ENCODE results near the gene INPP5A.

The INPP5A gene

GRCh38 chr10:132518572-132519381 is 18.8 kb upstream of the INPP5A start:
- DNase-seq, result no peak

- DNase-seq, result no peak
These were observed 18.0 kb upstream of the INPP5A start for GRCh38 chr10:132519382-132520176.

- no peak for DNase-seq
These were observed 17.3 kb upstream of the INPP5A start for GRCh38 chr10:132520177-132520811.

GRCh38 chr10:132521041-132521465 is 16.5 kb upstream of the INPP5A start:
- no peak for DNase-seq

- no peak for DNase-seq
These were observed 16.0 kb upstream of the INPP5A start for GRCh38 chr10:132521466-132522102.

- DNase-seq, result no peak
These were observed 14.8 kb upstream of the INPP5A start for GRCh38 chr10:132522521-132523411.

GRCh38 chr10:132523561-132524442 is 13.8 kb upstream of the INPP5A start:
- DNase-seq, result no peak

- DNase-seq, result no peak
These were observed 12.9 kb upstream of the INPP5A start for GRCh38 chr10:132524443-132525285.

GRCh38 chr10:132526676-132527075 is 10.9 kb upstream of the INPP5A start:
- no peak for DNase-seq

GRCh38 chr10:132527339-132528063 is 10.1 kb upstream of the INPP5A start:
- DNase-seq, result no peak

GRCh38 chr10:132528064-132528691 is 9.4 kb upstream of the INPP5A start:
- DNase-seq, result no peak

- DNase-seq, result no peak
These were observed 5.4 kb upstream of the INPP5A start for GRCh38 chr10:132532179-132532578.

GRCh38 chr10:132532749-132533560 is 4.6 kb upstream of the INPP5A start:
- DNase-seq, result no peak

- no peak for DNase-seq
These were observed 3.9 kb upstream of the INPP5A start for GRCh38 chr10:132533571-132534260.

GRCh38 chr10:132534391-132535064 is 3.1 kb upstream of the INPP5A start:
- no peak for DNase-seq

GRCh38 chr10:132535065-132535651 is 2.4 kb upstream of the INPP5A start:
- no peak for DNase-seq
